Ovary (tissue), 3 donors: Measurements from ENCODE around the gene MYOG.

Experiments
- EP300 ChIP-seq: sonication (generic); formaldehyde crosslinking; IDR thresholded peaks from one replicate; pipeline ENCODE4 v1.6.1; 2017; ENCODE audit warnings: antibody characterized with exemption
- POLR2A ChIP-seq: fragments of 450-650 bp; IDR thresholded peaks from one replicate; pipeline ENCODE4 v1.6.1; 2017; ENCODE audit warnings: antibody characterized with exemption, mild to moderate bottlenecking, moderate library complexity
- TF ChIP-seq, protein P1 (sequence below), 3 donors: fragments of 450-650 bp in 2 of 3; fragments of 200-600 bp in 1 of 3; IDR thresholded peaks; one replicate each; pipeline versions ENCODE4 v1.5.1 to v1.8.0; 2016 to 2022; ENCODE audit warnings: antibody characterized with exemption in 3 of 3, mild to moderate bottlenecking in 1 of 3
- donor health status: DM: no; HTN: no; CAD: no.

DNA sequence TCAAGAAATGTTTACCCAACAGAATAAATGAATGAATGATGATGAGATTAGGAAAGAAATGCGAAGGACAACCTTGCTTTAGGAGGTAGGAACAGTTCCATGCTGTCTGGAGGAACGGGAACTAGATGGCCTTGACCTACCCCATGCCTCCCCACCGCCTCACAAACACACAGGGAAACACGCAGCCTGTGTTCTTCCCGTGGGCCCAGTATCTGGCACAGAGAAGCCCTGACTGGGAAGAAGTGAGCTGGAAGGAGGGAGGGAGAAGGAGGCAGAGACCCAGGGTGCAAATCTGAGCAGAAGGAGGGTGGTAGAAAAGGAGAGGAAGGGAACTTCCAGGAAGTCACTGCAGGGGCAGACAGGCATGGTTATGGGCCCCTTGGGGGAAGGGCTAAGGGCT, 38.2 kb upstream of the MYOG start:
- TF ChIP-seq, protein P1, sequence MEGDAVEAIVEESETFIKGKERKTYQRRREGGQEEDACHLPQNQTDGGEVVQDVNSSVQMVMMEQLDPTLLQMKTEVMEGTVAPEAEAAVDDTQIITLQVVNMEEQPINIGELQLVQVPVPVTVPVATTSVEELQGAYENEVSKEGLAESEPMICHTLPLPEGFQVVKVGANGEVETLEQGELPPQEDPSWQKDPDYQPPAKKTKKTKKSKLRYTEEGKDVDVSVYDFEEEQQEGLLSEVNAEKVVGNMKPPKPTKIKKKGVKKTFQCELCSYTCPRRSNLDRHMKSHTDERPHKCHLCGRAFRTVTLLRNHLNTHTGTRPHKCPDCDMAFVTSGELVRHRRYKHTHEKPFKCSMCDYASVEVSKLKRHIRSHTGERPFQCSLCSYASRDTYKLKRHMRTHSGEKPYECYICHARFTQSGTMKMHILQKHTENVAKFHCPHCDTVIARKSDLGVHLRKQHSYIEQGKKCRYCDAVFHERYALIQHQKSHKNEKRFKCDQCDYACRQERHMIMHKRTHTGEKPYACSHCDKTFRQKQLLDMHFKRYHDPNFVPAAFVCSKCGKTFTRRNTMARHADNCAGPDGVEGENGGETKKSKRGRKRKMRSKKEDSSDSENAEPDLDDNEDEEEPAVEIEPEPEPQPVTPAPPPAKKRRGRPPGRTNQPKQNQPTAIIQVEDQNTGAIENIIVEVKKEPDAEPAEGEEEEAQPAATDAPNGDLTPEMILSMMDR (IDR thresholded peaks at IDR 0.05), result no peak
- TF ChIP-seq EP300, result no peak
- TF ChIP-seq POLR2A, result no peak
